Esophagus mucosa (tissue), 1 donor: ENCODE results near the gene HOXA11. TPM values are rescaled to one million over a fixed set of nuclear protein-coding genes. Genes with fewer than 3 reads are reported as not detected.

Experiments
- ATAC-seq: fragments of 200-7000 bp; cut with Tn5 transposase; one replicate; pipeline ENCODE4 v1.9.1; 2020
- total RNA-seq: library from RNA; stranded (reverse); gene quantifications from one replicate; pipeline ENCODE4 v1.2.4, GENCODE V29; 2023
- donor health status: DM: yes; HTN: yes; CAD: no.

Gene HOXA11
- total RNA-seq, 1 donor from 2014 or later, result not detected

DNA sequence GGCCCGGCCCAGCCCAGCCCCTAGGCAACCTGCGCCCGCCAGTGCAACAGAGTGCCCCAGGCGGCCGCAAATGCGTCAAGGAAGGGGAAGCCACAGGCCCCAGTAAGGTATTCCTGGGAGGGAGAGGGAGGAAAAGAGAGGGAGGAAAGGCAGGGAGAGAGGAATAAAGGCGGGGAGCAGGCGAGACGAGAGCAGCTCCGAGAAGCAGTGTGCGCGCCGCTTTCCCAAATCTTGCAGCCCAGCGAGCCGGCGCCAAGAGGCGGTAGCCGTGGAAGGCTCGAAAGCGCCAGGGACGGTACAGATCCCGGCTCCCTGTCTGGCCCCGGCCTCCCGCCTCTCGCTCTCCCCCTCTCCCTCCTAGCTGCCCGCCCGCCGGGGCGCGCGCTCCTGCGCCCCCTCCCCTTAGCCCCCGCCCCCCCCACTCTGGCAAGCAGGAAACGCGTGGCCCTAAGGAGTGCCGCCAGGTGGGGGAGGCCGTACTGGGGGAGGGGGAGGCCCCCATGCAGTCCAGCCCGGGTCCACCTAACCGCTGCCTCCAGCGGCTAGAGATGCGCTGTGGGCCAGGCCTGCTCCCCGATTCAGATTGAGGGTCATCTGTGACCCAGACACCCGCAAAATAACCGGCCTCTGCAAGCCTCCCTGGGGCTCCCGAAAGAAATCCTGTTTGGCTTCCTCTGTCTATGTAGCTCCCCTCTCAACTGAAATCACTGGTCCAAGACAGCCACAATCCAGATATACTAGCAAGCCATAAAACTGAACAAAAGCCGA lies 15.2 kb downstream of the HOXA11 start:
- peak; percentile 4 for ATAC-seq

DNA sequence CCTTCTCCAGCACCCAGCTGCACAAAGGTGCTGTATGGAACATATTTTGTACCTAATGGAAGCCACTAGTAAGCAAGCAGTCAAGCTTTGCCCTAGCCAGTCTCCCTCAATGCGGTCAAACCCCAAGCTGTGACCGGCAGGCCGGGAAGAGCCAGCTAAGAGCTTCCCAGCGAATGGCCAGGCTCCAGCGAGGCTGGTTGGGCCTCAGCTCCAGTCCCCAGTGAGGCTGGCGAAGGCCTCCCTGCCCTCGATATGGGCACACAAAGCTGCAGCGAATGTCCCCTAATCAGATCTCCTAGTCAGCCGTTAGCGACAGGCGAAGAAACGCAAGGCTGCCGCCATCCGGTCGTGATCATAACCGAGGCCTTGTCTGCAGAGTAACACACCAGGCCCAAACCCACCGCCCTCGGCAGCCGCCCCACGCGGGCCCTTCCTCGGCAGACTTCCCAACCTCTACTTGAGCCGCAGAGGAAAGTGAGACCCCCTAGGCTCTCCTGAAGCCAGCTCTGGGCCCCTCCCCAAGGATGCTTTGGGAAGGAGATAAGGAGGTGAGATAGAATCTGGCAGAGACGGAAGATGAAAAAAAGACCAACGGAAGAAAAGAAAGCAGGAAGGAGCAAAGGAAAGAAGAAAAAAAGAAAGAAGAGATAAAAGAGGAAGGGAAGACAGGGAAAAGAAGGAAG lies 16.6 kb downstream of the HOXA11 start:
- ATAC-seq, result no peak

DNA sequence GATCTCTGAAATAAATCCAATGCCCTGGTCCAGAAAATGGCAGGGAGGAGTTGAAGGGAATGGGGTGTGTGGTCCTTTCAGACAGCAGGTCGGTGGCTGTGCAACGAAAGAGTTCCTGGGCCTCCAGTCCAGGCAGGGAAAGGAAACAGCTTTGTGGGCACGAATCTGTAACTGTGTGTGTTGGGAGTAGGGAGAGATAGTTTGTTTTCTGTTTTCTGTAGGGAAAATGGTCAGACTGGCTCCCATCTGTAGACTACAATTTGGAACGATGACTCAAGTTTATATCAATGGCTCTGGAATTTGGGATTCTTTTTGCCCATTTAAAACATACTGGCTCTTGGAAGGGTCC lies 17.1 kb downstream of the HOXA11 start:
- ATAC-seq, result no peak

DNA sequence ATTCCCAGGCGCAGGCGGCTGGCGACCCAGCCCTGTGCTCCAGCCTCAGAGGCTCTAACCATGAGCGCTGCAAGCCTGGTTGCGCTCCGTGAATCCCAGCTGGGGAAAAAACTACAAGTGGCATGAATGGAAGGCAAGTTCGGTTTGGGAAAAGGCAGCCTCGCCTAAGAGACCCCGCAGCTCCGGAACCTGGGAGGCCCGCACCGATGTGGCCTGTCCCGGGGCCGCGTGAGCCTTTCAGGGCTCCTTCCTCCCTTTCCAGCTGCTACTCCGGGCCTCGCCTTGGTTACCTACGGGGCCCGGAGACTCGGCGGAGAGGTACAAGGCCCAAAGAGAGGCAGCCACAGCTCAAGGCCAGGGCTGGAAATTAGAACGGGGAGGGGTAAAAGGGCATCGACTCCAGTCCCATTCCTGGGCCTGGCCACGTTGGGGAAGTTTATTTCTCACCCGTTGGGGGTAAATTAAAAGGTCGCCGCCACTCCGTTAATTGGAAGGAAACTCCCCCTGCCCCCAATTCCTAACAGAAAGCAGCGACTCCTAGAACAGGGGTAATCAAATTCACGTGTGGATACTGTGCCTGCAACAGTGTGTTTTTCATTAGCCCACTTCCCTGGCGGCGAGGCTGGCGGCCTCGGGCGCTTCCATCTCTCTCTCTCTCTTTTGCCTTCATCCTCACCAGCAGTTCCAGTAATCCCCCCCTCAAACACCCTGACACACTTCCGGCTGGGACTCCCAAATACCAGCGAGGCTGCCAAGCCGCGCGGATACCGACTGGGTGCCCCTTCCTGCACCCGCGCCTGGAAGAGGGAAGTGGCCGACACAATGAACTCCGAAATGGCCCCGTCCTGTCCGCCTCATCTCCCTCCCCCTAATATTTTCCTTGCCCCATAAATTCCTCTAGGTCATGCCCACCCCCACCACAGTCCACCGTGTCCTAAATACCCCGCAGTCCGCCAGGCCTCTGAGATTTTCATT lies 18.2 kb downstream of the HOXA11 start:
- ATAC-seq, result no peak

DNA sequence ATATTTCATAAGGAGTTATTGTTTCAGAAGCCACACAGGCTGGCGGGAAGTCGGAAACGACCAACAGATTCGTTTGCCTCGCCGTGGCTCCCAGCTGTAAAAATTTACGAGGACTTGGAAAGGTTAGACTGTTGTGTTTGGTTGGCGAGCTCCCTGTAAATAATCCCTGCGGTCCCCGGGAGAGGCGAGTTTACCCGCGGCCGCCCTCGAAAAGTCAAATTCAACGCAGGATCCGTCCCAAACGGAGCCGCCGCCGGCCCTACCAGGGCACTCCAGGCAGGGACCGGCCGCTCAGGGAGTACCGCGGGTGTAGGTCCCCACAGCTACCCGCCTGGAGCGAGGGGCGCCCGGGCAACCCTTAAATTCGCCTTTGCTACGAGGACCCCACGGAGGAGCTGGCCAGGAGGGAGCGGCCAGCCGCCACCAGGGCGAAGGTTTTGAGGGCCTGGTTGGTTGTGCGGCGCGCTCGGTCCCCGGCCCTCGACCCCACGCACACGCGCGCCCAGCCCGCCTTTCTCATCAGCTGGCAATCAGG lies 19.0 kb downstream of the HOXA11 start:
- no peak for ATAC-seq

DNA sequence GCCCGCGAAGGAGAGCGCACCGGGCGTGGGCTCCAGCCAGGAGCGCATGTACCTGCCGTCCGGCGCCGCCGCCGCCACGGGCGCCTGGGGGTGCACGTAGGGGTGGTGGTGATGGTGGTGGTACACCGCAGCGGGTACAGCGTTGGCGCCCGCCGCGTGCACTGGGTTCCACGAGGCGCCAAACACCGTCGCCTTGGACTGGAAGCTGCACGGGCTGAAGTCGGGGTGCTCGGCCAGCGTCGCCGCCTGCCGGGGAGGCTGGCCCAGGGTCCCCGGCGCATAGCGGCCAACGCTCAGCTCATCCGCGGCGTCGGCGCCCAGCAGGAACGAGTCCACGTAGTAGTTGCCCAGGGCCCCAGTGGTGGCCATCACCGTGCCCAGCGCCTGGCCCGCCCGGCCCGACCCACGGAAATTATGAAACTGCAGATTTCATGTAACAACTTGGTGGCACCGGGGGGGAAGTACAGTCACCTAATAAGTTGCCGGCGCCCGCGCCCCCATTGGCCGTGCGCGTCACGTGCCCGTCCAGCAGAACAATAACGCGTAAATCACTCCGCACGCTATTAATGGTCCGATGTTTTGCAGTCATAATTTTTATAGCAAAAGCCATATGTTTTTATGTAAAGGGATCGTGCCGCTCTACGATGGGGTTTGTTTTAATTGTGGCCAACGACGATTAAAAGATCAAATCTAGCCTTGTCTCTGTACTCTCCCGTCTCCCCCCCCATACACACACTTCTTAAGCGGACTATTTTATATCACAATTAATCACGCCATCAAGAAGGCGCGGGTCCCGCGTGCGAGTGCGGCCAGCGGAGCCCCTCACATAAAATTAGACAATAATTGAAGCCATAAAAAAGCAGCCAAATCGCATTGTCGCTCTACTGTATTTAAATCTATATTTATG lies 19.7 kb downstream of the HOXA11 start, which contains the start of gene HOXA9:
TSS of gene HOXA9 (minus strand) at position 449 of the 907 bp plus-strand sequence. CDS start at position 369, 80 bp downstream.
- ATAC-seq, result peak; percentile 6

- no peak for ATAC-seq
Measured at GRCh38 chr7:27164367-27165088, 20.5 kb downstream of the HOXA11 start.

- no peak for ATAC-seq
Measured at GRCh38 chr7:27164045-27164366, 21.0 kb downstream of the HOXA11 start.

DNA sequence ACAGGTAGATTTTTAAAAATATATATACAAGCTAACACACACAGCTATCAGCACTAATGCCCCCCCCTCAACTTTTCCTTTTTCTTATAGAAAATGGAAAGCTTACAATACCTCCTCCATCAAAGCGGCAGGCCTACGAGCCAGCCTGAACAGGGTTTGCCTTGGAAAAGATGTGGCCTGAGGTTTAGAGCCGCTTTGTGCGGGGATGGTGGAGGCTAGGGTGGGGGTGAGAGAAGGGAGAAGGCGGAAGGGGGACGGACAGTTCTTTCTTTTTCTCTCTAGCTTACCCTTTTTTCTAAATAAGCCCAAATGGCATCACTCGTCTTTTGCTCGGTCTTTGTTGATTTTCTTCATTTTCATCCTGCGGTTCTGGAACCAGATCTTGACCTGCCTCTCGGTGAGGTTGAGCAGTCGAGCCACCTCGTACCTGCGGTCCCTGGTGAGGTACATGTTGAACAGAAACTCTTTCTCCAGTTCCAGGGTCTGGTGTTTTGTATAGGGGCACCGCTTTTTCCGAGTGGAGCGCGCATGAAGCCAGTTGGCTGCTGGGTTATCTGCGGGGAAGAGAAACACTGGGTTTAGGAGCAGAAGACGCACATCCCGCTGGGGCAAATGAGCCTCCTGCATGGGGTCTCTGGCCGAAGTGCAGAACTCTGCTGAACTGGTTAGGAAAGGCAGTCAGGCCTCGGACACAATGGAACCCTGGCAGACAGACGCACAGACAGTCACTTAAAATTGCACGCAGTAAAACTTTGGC lies 21.6 kb downstream of the HOXA11 start:
- ATAC-seq, result no peak

DNA sequence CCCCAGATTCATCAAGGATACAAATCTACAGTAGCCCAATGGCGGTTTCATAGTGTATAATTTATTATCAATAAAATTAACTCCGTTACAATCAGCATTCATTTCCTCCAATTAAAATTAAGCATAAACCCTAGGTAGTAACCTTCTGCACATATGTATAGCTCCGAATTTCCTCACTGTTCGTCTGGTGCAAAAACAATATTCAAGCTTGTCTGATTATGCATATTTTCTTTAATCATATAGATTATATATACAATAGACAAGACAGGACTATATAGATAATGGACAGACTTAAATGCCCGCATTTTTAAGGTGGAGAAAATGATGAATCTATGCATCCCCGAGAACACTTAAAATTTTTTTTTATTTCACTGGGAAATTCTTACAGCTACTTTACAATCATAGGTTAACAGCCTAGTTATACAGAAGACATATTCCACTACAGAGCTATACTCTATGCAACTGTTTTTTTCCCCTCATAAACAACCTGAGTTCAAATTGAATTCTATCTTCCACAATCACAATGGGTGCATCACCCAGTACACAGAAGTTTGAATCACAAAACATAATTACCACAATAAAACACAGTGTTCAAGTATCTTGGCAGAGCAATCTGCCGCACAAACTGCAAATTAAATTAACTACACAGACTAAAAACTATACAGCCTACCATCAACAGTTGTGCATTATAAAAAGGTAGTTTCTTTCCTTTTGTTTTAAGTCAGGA lies 22.3 kb downstream of the HOXA11 start:
- no peak for ATAC-seq

DNA sequence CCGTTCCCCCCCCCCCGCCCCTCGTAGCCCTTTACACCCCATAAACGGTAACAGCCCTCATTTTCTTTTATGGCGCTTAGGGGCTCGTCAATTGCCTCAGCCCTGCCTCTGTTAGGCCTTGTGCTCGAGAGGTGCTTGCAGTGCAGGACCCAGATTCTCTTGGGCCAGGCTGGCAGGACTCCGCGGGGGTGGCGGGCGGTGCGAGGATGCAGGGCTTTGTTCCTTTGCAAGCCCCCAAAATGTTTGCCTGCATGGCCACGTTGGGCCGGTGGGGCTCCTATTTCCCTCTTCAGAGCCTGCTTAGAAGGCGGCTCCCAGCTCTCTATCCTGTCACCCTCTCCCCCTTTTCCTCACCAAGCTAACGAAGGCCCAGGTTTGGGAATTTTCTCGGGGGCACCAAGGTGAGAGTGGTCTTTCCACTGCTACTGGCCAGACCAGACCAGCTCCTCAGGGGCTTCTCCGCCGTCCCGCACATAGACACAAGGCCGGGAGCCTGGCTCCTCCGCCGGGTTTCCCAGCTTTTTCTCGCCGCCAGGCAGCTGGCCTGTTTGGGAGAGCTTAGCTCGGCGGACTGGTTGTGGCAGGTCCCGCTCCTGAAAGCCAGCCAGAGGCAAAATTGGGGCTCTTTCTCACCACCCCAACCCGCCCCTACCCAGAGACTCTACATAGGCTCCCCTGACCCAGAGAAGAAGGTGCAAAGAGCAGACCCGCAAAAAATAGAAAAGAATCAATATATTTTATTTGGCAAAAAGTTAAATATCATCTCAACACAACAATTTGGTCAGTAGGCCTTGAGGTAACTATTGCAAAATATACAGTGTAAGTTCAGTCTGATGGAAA lies 23.1 kb downstream of the HOXA11 start:
- no peak for ATAC-seq

DNA sequence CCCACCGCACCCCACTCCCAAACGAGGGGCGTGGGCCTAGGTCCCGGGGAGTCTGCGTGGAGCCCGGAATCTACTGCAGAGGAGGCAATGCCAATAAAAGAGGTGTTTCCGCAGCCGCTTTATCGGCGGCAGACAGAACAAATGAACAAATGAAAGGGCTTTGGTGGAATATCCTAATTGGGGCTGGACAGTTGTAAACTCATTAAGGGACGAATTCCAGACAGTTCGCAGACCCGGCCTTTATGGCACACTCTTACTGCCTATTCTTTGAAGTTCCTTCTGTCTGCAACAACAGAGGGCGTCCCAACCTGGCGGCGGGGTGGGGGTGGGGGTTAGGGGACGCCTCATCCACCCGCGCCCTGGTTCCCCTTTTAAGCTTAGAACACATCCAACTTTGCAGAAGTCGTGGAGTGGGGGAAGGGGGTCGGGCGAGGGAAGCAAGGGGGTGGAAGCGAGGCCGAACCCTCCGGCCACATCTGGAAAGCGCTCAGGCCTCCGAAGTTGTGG lies 23.8 kb downstream of the HOXA11 start:
- ATAC-seq, result no peak

- ATAC-seq, result peak; percentile 82
Measured at GRCh38 chr7:27160546-27161213, 24.4 kb downstream of the HOXA11 start.

DNA sequence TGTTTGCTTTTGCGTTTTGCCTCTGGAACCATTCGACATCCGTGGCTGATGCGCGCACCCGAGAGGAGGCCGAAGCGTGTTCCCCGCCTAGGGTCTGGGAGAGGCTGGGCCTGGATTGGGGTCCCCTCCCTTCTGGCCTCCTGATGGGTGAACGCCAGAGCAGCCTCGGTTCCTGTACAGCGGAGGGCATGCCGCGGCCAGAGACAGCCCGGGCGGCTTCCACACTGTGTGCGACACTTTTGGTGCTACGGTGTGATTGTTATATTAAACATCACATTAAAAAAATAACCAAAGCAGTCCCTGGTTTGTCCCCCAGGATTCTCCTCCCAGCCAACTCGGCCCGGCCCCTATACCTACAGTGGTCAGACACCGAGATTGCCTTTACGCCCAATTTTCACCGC lies 24.9 kb downstream of the HOXA11 start:
- no peak for ATAC-seq

DNA sequence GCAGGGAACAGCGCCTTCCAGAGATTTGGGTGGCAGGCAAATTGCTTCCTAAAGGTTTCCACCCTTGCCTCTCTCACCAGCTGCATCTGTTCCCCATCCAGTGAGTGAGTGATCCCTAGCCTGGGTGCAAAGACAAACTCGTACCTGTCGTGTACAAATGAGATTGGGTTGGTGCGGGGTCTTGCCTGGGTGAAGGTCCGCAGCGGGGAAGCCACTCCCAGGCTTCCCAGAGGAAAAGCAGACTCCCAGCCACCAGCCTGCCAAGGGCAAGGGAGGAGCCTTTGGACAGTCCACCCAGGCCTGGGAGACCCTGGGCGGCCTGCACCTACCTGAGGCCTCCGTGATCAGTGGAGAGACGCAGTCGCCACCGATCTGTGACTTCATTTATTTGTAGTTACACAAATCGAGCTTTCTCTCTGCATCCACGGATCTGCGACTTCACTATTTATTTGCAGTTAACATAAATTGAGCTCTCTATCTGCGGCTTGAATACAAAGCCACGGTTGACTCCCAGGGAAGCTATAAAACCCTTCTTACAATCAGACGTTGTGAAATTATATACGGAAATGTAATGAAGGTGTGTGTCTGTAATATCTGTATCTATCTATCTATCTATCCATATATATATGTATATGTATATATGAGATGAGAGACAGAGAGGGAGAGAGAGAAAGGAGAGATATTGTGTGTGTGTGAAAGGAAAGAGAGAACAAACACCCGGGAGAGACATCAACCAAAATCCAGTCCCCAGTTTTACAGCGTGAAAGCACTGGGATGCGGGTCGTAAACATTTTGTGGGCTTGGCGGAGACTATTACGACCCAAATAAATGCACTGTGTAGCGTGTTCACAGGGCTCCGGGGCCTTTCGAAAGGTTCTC lies 25.5 kb downstream of the HOXA11 start:
- ATAC-seq, result no peak

DNA sequence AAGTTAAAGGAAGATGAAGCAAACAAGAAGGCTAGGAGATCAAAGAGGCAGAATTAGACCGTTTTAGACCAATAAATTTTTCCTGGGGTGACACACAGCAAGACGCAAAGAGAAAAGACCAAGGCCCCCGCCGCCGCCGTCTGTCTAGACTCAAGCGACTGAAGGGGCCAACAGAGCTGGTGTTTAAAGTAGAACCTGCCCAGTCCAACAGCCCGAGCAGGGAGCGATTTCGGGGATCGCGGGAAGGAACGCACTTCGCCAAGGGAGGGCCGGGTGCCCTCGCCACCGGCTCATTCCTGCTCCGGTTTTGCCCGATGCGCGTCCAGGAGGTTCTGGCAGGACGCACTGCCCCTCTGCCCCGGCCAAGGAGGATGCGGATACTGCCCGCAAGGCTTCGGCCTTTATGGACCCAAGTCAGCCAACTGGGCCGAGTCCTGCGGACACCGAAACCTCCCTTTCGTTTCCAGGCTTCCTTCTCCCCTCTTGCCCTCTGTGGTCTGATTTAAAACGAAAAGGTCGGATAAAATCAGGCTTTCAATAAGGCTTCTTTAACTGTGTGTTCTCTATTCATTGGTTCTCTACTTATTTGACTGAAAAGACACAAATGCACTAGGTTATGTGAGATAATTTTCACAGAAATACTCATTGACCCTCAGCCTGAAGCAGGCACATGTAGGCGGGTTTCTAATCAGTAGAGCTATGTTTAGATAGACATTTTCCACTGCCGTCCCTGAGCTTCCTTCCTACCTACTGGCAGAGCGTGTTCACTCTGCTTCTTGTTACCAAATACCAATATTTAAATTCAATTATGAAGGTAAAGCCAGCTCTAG lies 26.4 kb downstream of the HOXA11 start:
- no peak for ATAC-seq
